Measurements from ENCODE around the gene IDH3B.

Gene IDH3B

GRCh38 chr20:2633381-2633780, 30.6 kb downstream of the IDH3B start:
- H2BK120ac ChIP-seq (ENCODE audit: insufficient read depth, low read length, poor library complexity), result no peak overlapping the region
- no peak overlapping the region for H2BK5ac ChIP-seq (ENCODE audit: low read depth, low read length, poor library complexity)
- H3K14ac ChIP-seq (ENCODE audit: low read length), result no peak overlapping the region
- no peak overlapping the region for H2AFZ ChIP-seq (ENCODE audit: insufficient read depth, low read length, poor library complexity)
- no peak overlapping the region for H4K91ac ChIP-seq (ENCODE audit: low read depth, low read length)
- H3K23ac ChIP-seq (ENCODE audit: low read length), result no peak overlapping the region
- no peaks in the 10 kb centered on the region for H3K36me3 ChIP-seq (ENCODE audit: control insufficient read depth in 1 of 2, insufficient read depth in 2 of 2, low read length in 2 of 2)
- H4K12ac ChIP-seq (ENCODE audit: low read depth, low read length), result no peak overlapping the region
- H3K27ac ChIP-seq (ENCODE audit: low read depth, low read length), result no peak overlapping the region
- DNase-seq, result no peak
- H3K18ac ChIP-seq (ENCODE audit: low read length), result no peak overlapping the region
- H2BK12ac ChIP-seq (ENCODE audit: low read length), result no peak overlapping the region
- no peak overlapping the region for H4K8ac ChIP-seq (ENCODE audit: low read depth, low read length)
- no peaks in the 10 kb centered on the region for H3K4me1 ChIP-seq (ENCODE audit: control insufficient read depth in 1 of 2, insufficient read depth in 2 of 2, low read length in 2 of 2)
- no peak overlapping the region for H3K4me3 ChIP-seq (ENCODE audit: low read depth, low read length)
- no peaks in the 10 kb centered on the region for H3K9me3 ChIP-seq (ENCODE audit: insufficient read depth, low read depth, low read length)
- no peak overlapping the region for H3K4ac ChIP-seq (ENCODE audit: low read depth, low read length)
- no CpG with 5 or more reads among the region's 1 CpG for WGBS (ENCODE audit: extremely low coverage, insufficient coverage, insufficient read length)
- H3K4me2 ChIP-seq (ENCODE audit: low read length), result no peak overlapping the region
- no peaks in the 10 kb centered on the region for H3K79me2 ChIP-seq (ENCODE audit: control insufficient read depth, insufficient read depth, low read length, poor library complexity)
- no peaks in the 10 kb centered on the region for H3K79me1 ChIP-seq (ENCODE audit: low read length)
- H3K27me3 ChIP-seq (ENCODE audit: insufficient read depth, low read length), result no peaks in the 10 kb centered on the region
- no peak overlapping the region for H3K9ac ChIP-seq (ENCODE audit: low read length)
- no peak overlapping the region for H2AK5ac ChIP-seq (ENCODE audit: low read length)

- no peak overlapping the region for H2AK5ac ChIP-seq (ENCODE audit: low read length)
- H3K27ac ChIP-seq (ENCODE audit: low read depth, low read length), result no peak overlapping the region
- H3K4me1 ChIP-seq (ENCODE audit: control insufficient read depth in 1 of 2, insufficient read depth in 2 of 2, low read length in 2 of 2), result no peaks in the 10 kb centered on the region
- no peak overlapping the region for H3K18ac ChIP-seq (ENCODE audit: low read length)
- H3K14ac ChIP-seq (ENCODE audit: low read length), result no peak overlapping the region
- no peak overlapping the region for H3K4me3 ChIP-seq (ENCODE audit: low read depth, low read length)
- no peak overlapping the region for H3K4ac ChIP-seq (ENCODE audit: low read depth, low read length)
- no peaks in the 10 kb centered on the region for H3K36me3 ChIP-seq (ENCODE audit: control insufficient read depth in 1 of 2, insufficient read depth in 2 of 2, low read length in 2 of 2)
- H3K4me2 ChIP-seq (ENCODE audit: low read length), result no peak overlapping the region
- no peaks in the 10 kb centered on the region for H3K79me2 ChIP-seq (ENCODE audit: control insufficient read depth, insufficient read depth, low read length, poor library complexity)
- no peaks in the 10 kb centered on the region for H3K27me3 ChIP-seq (ENCODE audit: insufficient read depth, low read length)
- H3K9ac ChIP-seq (ENCODE audit: low read length), result no peak overlapping the region
- H4K91ac ChIP-seq (ENCODE audit: low read depth, low read length), result no peak overlapping the region
- no CpG with 5 or more reads among the region's 1 CpG for WGBS (ENCODE audit: extremely low coverage, insufficient coverage, insufficient read length)
- DNase-seq, result no peak
- no peaks in the 10 kb centered on the region for H3K79me1 ChIP-seq (ENCODE audit: low read length)
- no peak overlapping the region for H2BK12ac ChIP-seq (ENCODE audit: low read length)
- H2BK5ac ChIP-seq (ENCODE audit: low read depth, low read length, poor library complexity), result no peak overlapping the region
- H4K12ac ChIP-seq (ENCODE audit: low read depth, low read length), result no peak overlapping the region
- H4K8ac ChIP-seq (ENCODE audit: low read depth, low read length), result no peak overlapping the region
- H2AFZ ChIP-seq (ENCODE audit: insufficient read depth, low read length, poor library complexity), result no peak overlapping the region
- no peak overlapping the region for H2BK120ac ChIP-seq (ENCODE audit: insufficient read depth, low read length, poor library complexity)
- H3K9me3 ChIP-seq (ENCODE audit: insufficient read depth, low read depth, low read length), result peaks cover 4% of the 10 kb centered on the region
- no peak overlapping the region for H3K23ac ChIP-seq (ENCODE audit: low read length)
These were observed 32.8 kb downstream of the IDH3B start for GRCh38 chr20:2631228-2631627.

DNA sequence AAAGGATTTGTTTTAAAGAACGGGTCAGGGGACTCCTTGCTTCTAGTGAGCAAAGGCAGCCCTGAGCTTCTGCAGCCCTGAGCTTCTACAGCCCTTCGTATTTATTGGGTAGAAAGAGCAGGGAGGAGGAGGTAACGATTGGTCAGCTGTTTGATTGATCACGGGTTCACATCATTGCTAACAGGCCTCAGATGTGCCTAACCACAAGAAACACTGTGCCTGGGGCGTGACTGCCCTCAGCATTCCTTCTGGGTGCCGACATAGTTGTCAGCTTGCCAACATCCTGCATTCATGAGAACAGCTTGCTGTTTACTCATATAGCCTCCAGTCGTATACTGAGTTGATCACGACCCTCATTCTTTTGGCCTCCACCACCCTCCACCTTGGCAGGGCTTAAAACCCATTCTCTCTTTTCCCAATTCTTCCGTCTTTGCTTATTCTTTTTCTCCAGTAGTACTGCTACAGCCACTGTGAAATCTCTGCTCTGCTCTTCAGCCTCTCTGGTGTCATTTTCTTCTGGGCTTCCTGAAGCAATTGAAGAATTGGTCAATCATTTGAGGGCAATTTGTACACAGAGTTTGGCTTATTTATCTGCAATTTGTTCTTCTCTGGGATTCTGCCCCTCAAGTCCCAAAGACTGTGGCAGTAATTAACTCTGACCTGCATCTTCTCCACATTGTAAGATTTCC, 37.0 kb downstream of the IDH3B start:
- peak; percentile 54 to 68 for DNase-seq
- no peak overlapping the region for H3K4ac ChIP-seq (ENCODE audit: low read depth, low read length)
- no peak overlapping the region for H3K23ac ChIP-seq (ENCODE audit: low read length)
- no peaks in the 10 kb centered on the region for H3K79me2 ChIP-seq (ENCODE audit: control insufficient read depth, insufficient read depth, low read length, poor library complexity)
- no peak overlapping the region for H4K12ac ChIP-seq (ENCODE audit: low read depth, low read length)
- H3K9ac ChIP-seq (ENCODE audit: low read length), result no peak overlapping the region
- no peaks in the 10 kb centered on the region for H3K36me3 ChIP-seq (ENCODE audit: control insufficient read depth in 1 of 2, insufficient read depth in 2 of 2, low read length in 2 of 2)
- no peaks in the 10 kb centered on the region for H3K27me3 ChIP-seq (ENCODE audit: insufficient read depth, low read length)
- no peak overlapping the region for H3K4me3 ChIP-seq (ENCODE audit: low read depth, low read length)
- no peak overlapping the region for H3K4me2 ChIP-seq (ENCODE audit: low read length)
- no peaks in the 10 kb centered on the region for H3K4me1 ChIP-seq (ENCODE audit: control insufficient read depth in 1 of 2, insufficient read depth in 2 of 2, low read length in 2 of 2)
- no peak overlapping the region for H2BK12ac ChIP-seq (ENCODE audit: low read length)
- H3K27ac ChIP-seq (ENCODE audit: low read depth, low read length), result no peak overlapping the region
- no peak overlapping the region for H2BK5ac ChIP-seq (ENCODE audit: low read depth, low read length, poor library complexity)
- H3K9me3 ChIP-seq (ENCODE audit: insufficient read depth, low read depth, low read length), result peaks cover 8% of the 10 kb centered on the region
- H3K14ac ChIP-seq (ENCODE audit: low read length), result no peak overlapping the region
- no peak overlapping the region for H2AFZ ChIP-seq (ENCODE audit: insufficient read depth, low read length, poor library complexity)
- no peak overlapping the region for H2AK5ac ChIP-seq (ENCODE audit: low read length)
- no peak overlapping the region for H3K18ac ChIP-seq (ENCODE audit: low read length)
- no peaks in the 10 kb centered on the region for H3K79me1 ChIP-seq (ENCODE audit: low read length)
- no CpG with 5 or more reads among the region's 9 CpGs for WGBS (ENCODE audit: extremely low coverage, insufficient coverage, insufficient read length)
- no peak overlapping the region for H4K8ac ChIP-seq (ENCODE audit: low read depth, low read length)
- H4K91ac ChIP-seq (ENCODE audit: low read depth, low read length), result no peak overlapping the region
- no peak overlapping the region for H2BK120ac ChIP-seq (ENCODE audit: insufficient read depth, low read length, poor library complexity)

GRCh38 chr20:2625062-2625461, 39.0 kb downstream of the IDH3B start:
- Histone ChIP-seq H3K79me1 (ENCODE audit: low read length) (no peaks in the 10 kb centered on the region), H2AFZ (ENCODE audit: insufficient read depth, low read length, poor library complexity) (no peak overlapping the region), H3K27me3 (ENCODE audit: insufficient read depth, low read length) (no peaks in the 10 kb centered on the region), H3K18ac (ENCODE audit: low read length) (no peak overlapping the region), H2BK120ac (ENCODE audit: insufficient read depth, low read length, poor library complexity) (no peak overlapping the region), H3K27ac (ENCODE audit: low read depth, low read length) (no peak overlapping the region), H3K4me1 (ENCODE audit: control insufficient read depth in 1 of 2, insufficient read depth in 2 of 2, low read length in 2 of 2) (no peaks in the 10 kb centered on the region), H3K14ac (ENCODE audit: low read length) (no peak overlapping the region), H3K4ac (ENCODE audit: low read depth, low read length) (no peak overlapping the region), H3K79me2 (ENCODE audit: control insufficient read depth, insufficient read depth, low read length, poor library complexity) (no peaks in the 10 kb centered on the region), H3K23ac (ENCODE audit: low read length) (no peak overlapping the region), H2BK12ac (ENCODE audit: low read length) (no peak overlapping the region), H4K12ac (ENCODE audit: low read depth, low read length) (no peak overlapping the region), H3K36me3 (ENCODE audit: control insufficient read depth in 1 of 2, insufficient read depth in 2 of 2, low read length in 2 of 2) (no peaks in the 10 kb centered on the region), H4K8ac (ENCODE audit: low read depth, low read length) (no peak overlapping the region), H3K4me2 (ENCODE audit: low read length) (no peak overlapping the region), H3K9ac (ENCODE audit: low read length) (no peak overlapping the region), H3K4me3 (ENCODE audit: low read depth, low read length) (no peak overlapping the region), H3K9me3 (ENCODE audit: insufficient read depth, low read depth, low read length) (peaks cover 8% of the 10 kb centered on the region), H2BK5ac (ENCODE audit: low read depth, low read length, poor library complexity) (no peak overlapping the region), H2AK5ac (ENCODE audit: low read length) (no peak overlapping the region), H4K91ac (ENCODE audit: low read depth, low read length) (no peak overlapping the region)
- no peak for DNase-seq
- no CpG with 5 or more reads among the region's 2 CpGs for WGBS (ENCODE audit: extremely low coverage, insufficient coverage, insufficient read length)

Measured in trophoblast cell (in vitro differentiated cells and primary cell).